Retinal pigment epithelial cell (primary cell): ENCODE measurements around the gene SYT1.

Source experiments
- DNase-seq: peaks from one replicate; pipeline ENCODE4 v3.0.0-alpha.2; 2010; ENCODE audit warnings: low read depth
- H3K4me3 ChIP-seq: 2 replicates; pipeline ENCODE4 v1.5.1; 2011; ENCODE audit warnings: mild to moderate bottlenecking, low read length, control low read depth, moderate library complexity
- CTCF ChIP-seq: conservative IDR thresholded peaks from 2 replicates; pipeline ENCODE4 v1.5.1; 2011; ENCODE audit warnings: low read depth, low read length, control low read depth, inconsistent platforms

Gene SYT1

GRCh38 chr12:79067977-79068376 is 203.4 kb downstream of the SYT1 start:
- DNase-seq = no peak
- no peak for TF ChIP-seq CTCF
- no peak overlapping the region for H3K4me3 ChIP-seq

- H3K4me3 ChIP-seq = no peak overlapping the region
- TF ChIP-seq CTCF = no peak
- no peak for DNase-seq
These were observed 204.4 kb downstream of the SYT1 start for GRCh38 chr12:79069009-79069408.

- no peak for DNase-seq
- TF ChIP-seq CTCF = no peak
- no peak overlapping the region for H3K4me3 ChIP-seq
These were observed 206.9 kb downstream of the SYT1 start for GRCh38 chr12:79071498-79071897.

GRCh38 chr12:79073506-79073905 is 208.9 kb downstream of the SYT1 start:
- TF ChIP-seq CTCF = no peak
- no peak overlapping the region for H3K4me3 ChIP-seq
- no peak for DNase-seq

- DNase-seq = no peak
- TF ChIP-seq CTCF = no peak
- H3K4me3 ChIP-seq = no peak overlapping the region
These were observed 218.0 kb downstream of the SYT1 start for GRCh38 chr12:79082595-79082994.

GRCh38 chr12:79083181-79083580 is 218.6 kb downstream of the SYT1 start:
- H3K4me3 ChIP-seq = no peak overlapping the region
- no peak for DNase-seq
- TF ChIP-seq CTCF = no peak

- no peak for DNase-seq
- no peak for TF ChIP-seq CTCF
These were observed 220.6 kb downstream of the SYT1 start for GRCh38 chr12:79085106-79085682.

More at GRCh38 chr12:79085106-79085682, 220.6 kb downstream of the SYT1 start:
- H3K4me3 ChIP-seq = no peak overlapping the region
